GM19351 (cell line): Measurements from ENCODE around the gene SKI.

Experiments
- ATAC-seq: cut with Tn5 transposase; IDR thresholded peaks from one replicate; pipeline ENCODE4 v1.9.1; 2021; ENCODE audit warnings: mild to moderate bottlenecking, moderate library complexity; ENCODE audit not compliant: unreplicated experiment

SKI gene

DNA sequence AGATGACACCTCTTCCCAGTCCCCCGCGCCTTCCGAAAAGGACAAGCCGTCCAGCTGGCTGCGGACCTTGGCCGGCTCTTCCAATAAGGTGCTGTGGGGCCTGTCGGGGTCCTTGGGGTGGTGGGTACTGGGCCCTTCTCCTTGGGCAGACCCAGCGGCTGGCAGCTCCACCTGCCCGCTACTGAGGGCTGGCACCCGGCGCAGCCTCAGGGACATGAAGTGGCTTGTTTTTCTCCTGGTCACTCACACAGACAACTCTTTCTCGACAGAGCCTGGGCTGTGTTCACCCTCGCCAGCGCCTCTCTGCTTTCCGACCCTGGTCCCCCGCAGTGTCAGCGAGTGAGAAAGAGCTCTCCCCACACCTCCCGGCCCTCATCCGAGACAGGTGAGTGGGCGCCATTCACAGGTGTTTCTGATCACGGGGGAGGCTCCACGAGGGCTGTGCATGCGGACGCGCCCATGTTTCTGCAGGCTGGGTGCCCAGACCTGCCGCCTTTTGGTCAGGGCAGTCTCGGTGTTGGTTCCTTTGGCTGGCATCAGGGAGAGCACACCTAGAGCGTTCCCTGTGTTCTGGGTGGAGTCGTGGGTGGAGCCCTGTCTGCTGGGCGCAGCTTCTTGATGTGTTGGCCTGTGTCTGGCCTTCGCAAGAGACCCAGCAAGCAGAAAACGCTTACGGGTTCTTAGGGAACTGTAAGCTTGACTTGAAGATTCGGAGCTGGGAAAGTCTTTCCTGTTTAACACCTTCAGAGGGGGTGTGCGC is 75.1 kb downstream of the SKI start:
- ATAC-seq = no peak

DNA sequence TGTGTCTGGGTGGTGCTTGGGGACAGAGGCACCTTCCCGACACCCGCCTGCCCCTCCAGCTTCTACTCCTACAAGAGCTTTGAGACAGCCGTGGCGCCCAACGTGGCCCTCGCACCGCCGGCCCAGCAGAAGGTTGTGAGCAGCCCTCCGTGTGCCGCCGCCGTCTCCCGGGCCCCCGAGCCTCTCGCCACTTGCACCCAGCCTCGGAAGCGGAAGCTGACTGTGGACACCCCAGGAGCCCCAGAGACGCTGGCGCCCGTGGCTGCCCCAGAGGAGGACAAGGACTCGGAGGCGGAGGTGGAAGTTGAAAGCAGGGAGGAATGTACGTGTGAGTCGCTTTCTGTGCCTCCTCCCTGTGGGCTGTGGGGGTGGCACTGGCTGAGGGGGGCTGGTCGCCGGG is 75.7 kb downstream of the SKI start:
- no peak for ATAC-seq

DNA sequence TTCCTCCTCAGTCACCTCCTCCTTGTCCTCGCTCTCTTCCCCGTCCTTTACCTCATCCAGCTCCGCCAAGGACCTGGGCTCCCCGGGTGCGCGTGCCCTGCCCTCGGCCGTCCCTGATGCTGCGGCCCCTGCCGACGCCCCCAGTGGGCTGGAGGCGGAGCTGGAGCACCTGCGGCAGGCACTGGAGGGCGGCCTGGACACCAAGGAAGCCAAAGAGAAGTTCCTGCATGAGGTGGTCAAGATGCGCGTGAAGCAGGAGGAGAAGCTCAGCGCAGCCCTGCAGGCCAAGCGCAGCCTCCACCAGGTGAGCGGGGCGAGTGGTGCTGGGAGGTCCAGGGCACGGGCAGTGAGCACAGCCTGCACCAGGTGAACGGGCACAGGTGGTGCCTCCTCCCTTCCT is 76.2 kb downstream of the SKI start:
- no peak for ATAC-seq

DNA sequence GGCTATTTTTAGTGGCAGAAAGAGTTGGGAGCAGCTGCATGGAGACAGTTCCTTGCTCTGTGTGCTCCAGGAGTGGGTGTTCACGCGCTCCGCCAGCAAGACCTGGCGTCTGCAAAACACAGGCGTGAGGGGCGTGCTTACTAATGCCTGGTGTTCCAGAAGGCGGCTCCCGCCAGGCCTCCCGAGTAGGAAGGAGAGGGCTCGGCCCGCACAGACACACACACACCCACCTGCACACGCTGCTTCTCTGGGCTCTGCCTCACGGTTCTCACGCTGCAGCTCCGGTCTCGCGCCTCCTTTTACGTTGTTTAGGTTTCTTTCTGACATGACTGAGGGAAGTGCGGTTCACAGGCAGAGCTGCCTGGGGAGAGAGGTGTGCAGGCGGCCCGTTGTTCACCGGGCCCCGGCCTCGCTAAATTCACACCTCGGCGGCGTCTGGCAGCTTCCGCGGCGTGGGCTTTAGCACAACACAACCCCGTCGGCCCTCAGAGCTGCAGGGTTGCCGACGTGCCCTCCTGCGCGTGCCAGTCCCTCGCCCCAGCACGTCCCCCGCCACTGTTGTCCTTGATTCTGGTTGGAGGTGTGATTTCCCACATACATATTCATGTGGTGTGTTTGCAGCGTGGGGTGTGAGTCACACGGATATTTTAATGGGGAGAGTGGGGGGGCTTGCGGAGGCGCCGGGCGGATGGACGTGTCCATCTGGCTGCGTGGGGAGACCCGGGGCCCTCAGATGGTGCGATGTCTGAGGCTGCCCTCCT is 77.0 kb downstream of the SKI start:
- ATAC-seq = no peak

DNA sequence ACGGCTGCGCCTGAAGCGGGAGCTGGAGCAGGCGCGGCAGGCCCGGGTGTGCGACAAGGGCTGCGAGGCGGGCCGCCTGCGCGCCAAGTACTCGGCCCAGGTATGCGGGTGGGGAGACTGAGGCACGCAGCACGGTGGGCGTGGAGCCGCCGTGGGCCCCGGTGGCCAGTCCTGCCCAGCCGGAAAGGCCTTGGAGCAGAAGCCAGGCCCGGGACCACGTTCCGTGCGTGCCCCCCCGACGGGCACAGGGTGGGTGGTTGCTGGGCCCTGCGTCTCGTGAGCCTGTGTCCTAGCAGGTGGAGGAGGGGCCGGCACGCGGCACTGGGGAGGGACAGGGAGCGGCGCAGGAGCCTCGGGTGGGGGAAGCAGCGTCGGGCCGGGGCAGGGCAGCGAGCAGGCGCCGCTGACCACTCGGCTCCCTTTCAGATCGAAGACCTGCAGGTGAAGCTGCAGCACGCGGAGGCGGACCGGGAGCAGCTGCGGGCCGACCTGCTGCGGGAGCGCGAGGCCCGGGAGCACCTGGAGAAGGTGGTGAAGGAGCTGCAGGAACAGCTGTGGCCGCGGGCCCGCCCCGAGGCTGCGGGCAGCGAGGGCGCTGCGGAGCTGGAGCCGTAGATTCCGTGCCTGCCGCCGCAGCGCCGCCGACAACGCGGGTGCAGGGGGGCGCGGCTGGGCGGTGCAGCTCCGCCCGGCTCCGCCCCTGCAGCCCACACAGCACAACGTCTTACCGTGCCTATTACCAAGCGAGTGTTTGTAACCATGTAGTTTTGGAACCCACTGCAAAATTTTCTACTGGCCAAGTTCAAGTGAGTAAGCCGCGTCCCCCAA is 78.2 kb downstream of the SKI start:
- ATAC-seq = no peak

DNA sequence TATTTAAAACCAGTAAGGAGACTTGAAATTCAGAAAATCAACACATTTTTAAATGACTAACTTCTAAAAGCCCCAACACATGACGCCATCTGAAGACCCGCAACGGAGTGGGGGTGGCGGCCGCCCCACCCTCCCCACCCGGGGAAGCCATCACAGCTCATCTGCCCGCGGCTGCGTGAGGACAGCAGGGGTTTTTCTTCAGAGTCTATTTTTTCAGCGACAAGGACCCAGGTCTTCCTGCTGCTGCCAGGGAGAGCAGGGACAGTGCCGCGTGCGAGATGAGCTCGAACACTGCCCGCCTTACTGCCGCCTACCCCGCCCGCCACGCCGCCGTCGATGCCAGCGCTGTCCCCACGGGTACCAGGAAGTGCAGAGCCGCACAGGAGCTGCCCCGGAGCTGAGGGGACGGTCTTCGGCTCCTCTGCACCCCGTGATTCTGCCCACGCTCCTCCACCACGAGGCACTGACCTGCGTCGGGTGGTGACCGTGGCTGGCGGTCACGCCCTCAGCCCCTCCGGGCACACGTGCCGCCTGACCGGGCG is 79.0 kb downstream of the SKI start:
- no peak for ATAC-seq

DNA sequence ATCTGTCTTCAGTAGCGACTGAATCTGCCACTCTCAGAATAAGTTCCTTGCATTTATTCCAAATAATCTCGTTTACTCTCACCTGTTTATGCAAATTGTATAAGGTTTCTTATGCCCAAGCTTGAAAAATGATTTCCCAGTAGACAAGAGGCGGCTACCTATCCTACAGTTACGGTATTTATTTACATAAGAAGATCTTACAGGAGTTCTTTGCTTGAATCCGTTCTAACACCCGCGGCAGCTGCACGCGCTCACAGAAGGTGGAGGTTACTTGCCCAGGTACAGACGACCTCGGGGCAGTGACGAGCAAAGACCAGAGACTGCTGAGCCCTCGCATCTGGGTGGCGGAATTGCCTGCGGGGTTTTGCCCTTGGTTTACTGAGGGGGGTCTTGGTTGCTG is 79.9 kb downstream of the SKI start:
- ATAC-seq = no peak

DNA sequence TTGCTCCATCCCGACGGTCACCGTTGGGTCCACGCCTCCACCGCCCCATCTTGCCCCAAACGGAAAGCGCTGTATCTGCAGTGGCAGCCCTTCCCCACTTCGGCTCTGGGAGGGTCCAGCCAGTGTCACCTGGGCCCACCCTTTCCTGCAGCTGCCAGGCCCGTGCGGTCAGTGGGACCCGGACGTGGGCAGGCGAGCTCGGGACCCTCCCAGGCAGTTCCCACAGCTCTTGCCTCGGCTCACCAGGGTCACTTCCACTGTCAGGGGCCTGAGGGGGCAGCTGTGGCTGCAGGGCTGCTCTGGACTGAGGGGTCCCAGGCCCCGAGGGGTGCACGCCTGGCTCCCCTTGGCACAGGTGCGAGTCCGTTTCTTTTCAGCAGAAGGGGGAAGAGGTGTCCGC is 80.7 kb downstream of the SKI start:
- no peak for ATAC-seq

DNA sequence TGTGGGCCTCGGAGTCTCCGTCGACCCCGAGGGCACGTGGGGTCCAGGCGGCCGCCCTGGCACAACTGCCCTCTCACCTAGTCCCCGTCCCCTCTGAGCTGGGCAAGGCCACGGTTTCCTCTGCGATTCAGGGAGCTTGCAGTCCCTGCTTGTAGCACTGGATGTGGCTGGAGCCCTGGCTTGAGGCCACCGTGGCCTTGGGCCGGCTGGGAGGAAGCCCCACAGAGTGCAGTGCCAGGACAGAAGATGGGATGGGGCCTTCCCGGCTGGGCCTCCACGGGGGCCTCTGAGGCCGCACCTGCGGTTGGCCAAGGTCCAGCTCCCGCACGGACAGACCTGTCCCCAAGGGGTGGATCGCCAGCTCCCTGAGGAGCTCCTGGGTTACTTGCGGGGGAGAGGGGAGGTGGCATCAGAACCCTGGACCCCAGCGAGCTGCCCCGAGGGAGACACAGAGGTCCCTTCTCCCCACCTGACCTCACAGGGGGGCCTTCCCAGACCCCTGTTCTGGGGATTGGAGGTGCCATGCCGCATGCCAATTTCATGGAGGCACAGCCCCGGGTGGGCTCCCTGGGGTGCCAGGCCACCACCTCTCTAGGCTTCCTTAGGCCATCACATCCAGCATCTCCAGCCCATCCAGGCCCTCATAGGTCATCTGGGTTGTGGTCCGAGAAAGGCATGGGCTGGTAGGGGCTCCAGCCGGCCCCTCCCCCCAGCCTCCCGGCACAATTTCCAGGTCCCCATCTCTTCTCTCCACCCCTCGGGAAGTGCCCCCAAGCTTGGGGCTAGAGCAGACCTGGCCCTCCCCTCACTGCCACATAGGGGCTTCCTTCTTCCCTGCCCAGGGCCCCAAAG is 82.4 kb downstream of the SKI start:
- no peak for ATAC-seq

DNA sequence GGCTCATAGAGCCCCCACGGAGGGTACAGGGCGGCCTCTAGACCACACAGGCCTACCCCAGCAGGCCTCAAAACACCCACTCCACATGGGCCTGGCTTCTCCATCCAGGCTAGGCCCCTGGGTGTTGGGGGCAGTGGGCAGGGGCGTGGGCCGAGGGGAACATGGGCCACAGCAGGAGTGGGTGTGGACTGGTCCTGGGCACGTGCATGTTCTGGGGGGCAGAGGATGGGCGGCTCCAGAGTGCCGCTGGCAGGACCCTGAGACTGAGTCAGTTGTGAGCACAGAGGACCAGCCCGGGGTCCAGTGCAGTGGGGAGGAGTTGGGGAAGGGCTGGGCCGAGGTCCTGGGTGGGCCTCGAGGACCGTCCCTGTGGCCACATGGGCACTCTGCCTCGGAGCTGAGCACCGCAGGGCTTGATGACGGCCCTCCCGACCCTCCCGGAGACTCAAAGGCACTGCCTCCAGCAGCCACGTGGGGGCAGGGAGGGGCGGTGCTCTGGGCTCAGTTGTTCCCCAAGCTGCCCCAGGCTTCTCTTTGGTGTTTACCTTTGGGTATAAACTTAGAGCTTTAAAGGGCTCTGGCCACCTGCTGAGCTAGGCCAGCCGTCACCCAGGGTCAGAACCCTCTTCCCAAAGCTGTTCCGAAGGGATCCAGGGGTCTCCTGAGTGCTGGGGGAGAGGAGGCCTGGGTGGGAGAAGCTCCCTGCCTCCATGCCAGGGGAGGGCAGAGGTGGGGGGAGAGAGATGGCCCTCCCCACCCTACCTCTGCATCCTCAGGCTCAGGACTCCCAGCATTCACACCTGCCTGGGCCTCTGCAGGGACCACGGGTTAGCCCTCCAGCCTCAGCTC is 83.3 kb downstream of the SKI start:
- ATAC-seq = peak; percentile 54

DNA sequence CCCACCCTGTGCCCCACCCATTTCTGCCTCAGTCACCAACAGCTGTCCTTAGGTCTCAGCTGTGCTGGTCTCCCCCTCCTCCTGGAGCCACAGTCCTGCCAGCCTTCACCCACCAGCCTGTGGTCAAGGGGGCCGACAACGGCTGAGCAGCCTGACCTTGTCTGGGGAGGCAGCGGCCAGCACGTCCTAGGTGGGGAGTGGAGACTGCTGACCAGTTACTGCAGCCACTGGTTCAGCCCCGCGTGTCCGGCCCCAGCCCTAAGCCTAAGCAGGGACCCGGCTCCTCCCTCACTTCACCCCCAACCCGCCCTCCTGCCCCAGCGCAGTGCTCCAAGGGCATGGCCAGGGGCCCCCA is 84.0 kb downstream of the SKI start:
- ATAC-seq = no peak

DNA sequence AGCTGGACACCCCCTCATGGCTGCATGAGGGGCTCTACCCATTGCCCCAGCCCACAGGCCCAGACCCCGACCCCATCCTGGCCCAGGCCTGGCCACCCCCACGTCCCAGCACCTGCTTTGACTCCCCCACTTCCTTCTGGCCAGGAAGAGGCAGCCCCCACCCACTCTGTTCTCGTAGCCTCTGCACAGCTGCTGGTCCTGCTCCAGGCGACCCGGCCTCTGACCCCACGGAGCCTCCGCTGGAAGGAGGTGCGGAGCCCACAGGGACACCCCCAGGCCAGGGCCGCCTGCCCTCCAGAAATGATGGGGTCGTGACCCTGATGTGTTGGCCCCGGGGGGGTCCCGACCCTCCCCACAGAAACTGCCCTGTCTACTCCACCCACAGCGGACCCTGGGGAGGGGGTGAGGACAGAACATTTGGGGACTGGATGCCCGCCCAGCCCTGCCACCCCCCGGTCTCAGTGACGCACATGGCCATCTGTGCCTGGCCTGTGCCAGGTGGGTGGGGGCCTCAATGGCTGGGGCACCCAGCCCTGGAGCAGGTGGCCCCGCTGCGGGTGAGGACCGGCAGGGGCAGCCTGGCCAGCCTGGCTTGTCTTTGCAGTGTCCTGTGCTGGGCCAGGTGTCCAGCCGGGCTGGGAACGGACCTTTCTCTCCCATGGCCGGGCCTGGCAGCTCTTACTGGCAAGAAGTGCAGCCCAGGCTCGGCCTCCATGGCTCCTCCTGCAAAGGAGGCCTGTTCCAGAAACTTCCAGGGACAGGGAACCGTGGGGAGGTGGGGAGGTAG is 84.6 kb downstream of the SKI start:
- ATAC-seq = no peak

DNA sequence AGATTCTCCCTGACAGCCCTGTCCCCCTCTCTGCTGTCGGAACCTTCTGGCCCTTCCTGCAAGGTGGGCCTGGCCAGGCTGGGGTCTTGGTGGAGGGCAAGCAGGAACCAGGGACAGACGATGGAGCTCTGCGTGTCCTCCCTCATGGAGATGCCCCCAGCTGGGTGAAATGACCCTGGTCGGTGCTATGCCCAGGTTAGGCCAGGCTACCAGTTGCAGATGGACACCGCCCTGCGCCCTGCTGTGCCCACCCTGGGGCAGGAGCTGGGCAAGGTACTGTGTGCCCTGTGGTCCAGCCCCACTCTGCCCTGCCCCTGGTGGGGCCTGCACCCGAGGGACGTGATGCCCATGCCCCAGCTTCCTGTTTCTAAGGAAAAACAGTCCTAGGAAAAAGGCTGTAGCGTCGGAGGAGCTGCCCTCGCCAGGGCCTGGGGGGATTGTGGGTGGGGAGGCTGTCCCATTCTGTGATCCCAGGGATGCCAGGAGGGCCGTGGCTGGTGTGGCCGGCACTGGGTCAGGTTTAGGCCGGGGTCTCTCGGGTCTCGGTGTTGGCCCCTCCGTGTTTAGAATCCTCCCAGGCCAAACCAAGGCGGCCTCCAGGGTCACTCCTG is 85.6 kb downstream of the SKI start:
- no peak for ATAC-seq

DNA sequence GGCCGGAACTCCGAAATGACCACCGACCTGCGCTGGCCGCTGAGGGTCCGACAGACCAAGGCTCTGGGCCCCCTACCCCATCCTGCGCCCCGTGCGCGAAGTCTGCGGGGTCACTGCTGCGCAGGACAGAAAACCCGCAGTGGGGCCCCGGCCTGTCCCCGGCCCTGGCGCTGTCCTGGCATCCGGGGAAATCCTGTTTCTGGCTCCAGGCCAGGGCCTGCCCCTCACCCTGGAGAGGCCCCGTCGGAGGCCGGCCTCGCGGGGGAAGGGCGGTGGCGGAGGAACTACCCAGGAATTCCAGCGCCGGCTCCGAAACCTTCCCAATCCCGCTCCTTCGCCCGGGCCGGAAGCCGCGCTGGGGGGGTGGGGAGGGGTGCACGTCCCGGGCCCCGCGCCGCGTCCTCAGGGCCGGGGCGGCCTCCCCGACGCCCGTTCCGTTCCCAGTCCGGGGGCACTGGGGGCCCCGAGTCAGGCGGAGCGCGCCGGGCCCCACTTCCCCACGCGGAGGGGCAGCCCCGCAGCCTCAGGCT is 86.2 kb downstream of the SKI start:
- no peak for ATAC-seq

DNA sequence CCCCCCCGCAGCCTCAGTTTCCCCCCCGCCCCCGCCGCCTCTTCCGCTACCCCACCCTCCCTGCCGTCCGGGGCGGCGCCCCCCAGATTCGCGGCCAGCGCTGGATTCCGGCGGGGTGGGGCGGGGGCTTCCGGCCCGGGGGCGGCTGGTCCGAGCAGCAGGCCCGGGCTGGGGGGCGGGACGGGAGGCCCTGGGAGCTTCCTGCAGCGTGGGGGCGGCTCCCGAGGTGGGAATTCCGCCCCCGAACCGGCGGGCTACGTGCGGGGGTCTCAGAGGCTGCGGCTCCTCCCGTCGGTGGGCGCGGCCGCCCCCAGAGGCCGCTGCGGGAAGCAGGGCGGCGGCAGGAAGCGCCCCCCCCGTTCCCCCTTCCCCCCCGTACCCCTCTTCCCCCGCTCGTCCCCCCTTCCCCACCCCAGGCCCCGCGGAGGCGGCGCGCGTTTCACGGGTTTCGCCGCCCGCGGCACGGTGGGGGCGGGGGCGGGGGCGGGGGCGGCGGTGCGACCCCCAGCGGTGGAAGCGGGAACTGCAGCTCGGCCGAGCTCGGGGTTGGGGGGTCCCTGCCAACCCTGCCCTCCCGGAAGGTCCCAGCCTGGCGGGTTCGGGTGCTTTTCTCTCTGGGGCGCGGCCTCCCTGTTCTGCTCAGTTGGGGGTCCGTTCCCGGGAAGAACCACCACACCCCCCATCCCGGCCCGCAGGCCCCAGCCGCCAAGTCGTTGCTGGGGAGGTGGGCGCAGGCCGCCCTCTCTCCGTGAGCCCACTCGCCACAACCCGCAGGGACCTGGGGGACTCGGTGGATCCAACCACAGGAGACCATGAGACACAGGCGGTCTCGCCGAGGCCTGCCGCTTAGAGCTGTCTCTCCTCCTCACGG is 86.9 kb downstream of the SKI start:
- no peak for ATAC-seq

DNA sequence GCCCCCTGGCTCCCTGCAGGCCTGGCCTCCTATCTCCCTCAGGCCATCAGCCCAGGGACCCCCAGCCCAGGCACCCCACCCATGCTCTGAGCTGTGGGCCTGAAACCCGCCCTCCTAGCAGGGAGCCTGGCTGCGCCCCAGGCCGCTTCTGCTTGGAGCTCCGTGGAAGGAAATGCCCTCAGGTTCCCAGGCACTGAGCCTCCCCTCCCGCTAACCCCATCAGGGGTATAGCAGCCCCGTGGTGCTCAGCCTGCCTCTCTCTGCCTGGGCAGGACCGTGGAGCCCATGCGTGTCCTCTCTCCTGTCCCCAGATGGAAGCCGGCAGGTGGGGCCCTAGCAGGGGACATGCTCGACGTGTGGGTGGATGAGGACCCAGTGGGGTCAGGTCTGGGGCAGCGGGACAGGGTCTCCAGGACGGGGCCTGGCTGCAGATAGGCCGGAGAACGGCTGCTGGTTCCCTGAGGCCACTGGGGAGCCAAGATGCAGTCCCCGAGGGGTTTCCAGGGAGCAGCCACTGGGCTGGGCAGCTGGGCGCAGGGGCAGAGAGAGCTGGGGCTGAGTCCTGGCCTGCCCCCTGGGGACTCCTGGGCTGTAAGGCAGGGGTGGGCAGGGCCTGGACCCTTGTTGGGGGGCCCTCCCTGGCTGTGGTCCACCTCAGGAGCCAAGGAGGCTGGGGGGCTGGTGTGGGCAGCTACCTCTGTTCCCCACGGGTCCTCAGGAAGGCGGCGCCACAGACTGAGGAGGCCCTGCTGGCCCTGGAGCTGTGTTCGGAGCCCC is 87.7 kb downstream of the SKI start:
- no peak for ATAC-seq
